NCI-H146 treated with DMSO at 0.1 percent for 48 hours (cell line): ENCODE results near the gene CAMKK2.
"Not testable (repeated sequence)": the region's sequence is repeated elsewhere in the genome, so short reads cannot be mapped to it uniquely, and the experiment has no call there.

Experiments used
- DNase-seq: peaks from one replicate; lab custom pipeline; 2025; ENCODE audit not compliant: unreplicated experiment; lab: John Stamatoyannopoulos, UW

Gene CAMKK2

GRCh38 chr12:121227294-121227693 is 69.2 kb downstream of the CAMKK2 start:
- peak; percentile 88 for DNase-seq

- DNase-seq: not testable (repeated sequence)
These were observed 69.6 kb downstream of the CAMKK2 start for GRCh38 chr12:121226871-121227270.

DNA sequence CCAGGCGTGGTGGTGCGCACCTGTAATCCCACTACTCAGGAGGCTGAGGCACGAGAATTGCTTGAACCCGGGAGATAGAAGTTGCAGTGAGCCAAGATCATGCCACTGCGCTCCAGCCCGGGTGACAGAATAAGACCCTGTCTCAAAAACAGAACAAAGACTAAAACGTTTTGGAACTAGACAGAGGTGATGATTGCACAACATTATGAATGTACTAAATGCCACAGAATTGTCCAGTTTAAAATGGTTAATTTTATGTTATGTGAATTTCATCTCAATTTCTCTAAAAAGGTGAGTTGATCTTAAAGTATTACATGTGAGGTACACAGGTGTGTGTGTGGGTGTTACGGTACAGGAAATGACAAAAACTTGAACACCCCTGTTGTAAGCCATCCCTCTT is 70.1 kb downstream of the CAMKK2 start:
- no peak for DNase-seq

DNA sequence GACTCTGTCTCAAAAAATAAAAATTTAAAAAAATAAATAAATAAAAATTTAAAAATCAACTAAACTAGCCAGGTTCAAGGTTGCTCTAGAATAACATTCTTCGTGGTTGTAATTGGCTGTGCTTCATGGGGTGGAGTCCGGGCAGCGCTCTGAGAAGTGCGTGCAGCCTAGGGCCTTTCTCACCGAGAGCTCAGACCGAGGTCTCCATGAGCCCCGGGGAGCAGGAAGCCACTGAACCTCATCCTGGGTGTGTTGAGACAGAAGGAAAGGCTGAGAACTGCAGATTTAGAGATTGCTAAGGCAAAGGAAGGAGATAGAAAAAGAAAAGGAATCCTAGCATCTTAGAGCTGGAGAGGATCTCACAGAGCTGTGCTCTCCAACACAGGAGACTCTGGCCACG is 71.9 kb downstream of the CAMKK2 start:
- DNase-seq: no peak

- no peak for DNase-seq
These were observed 72.9 kb downstream of the CAMKK2 start for GRCh38 chr12:121223292-121224285.

DNA sequence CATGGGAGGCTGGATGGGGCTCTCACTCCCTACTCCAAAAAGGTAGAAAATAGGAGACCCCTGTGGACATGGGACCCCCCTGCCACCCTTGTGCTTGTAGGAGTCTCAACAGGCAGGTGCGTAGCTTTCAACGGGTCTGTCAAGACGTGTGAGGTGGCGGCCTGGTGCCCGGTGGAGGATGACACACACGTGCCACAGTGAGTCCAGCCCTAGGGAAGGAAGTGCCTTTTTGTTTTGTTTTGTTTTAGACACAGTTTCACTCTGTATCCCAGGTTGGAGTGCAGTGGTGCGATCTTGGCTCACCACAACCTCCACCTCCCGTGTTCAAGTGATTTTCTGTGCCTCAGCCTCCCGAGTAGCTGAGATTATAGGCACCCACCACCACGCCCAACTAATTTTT is 73.7 kb downstream of the CAMKK2 start:
- DNase-seq: no peak

- DNase-seq: no peak
These were observed 77.0 kb downstream of the CAMKK2 start for GRCh38 chr12:121219353-121219986.

- no peak for DNase-seq
These were observed 77.7 kb downstream of the CAMKK2 start for GRCh38 chr12:121218588-121219352.

DNA sequence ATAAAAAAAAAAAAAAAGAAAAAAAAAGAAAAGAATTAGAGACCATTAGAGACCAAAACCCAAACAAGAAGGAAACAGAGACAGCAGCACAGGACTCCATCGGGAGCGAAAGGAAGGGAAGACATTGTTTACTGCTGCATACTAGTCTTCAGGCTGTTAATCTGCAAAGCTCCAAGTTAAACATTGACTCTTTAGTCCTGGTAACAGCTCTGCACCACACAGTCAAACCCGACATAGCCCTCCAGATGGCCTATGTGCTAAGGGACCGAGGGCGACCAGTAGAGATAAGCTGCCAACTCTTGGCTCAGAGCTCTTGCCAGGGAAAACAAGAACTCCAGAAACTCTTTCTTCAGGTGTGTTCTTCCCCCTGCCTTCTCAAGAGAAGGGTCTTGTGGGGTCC is 78.7 kb downstream of the CAMKK2 start:
- DNase-seq: no peak

DNA sequence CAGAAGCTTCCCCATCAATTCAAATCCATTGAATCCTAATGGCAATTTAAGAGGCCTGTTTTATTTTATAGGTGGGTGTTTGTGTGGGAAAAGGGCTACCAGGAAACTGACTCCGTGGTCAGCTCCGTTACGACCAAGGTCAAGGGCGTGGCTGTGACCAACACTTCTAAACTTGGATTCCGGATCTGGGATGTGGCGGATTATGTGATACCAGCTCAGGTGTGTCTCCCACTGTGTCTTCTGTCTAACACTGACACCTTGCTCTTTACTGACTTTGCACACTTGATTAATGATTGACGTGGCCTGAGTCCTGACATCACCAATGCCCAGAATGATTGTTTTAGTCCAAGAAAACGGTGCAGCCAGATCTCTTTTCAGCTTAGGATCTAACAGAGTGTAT is 79.4 kb downstream of the CAMKK2 start:
- no peak for DNase-seq

- DNase-seq: no peak
These were observed 80.4 kb downstream of the CAMKK2 start for GRCh38 chr12:121216102-121216501.

DNA sequence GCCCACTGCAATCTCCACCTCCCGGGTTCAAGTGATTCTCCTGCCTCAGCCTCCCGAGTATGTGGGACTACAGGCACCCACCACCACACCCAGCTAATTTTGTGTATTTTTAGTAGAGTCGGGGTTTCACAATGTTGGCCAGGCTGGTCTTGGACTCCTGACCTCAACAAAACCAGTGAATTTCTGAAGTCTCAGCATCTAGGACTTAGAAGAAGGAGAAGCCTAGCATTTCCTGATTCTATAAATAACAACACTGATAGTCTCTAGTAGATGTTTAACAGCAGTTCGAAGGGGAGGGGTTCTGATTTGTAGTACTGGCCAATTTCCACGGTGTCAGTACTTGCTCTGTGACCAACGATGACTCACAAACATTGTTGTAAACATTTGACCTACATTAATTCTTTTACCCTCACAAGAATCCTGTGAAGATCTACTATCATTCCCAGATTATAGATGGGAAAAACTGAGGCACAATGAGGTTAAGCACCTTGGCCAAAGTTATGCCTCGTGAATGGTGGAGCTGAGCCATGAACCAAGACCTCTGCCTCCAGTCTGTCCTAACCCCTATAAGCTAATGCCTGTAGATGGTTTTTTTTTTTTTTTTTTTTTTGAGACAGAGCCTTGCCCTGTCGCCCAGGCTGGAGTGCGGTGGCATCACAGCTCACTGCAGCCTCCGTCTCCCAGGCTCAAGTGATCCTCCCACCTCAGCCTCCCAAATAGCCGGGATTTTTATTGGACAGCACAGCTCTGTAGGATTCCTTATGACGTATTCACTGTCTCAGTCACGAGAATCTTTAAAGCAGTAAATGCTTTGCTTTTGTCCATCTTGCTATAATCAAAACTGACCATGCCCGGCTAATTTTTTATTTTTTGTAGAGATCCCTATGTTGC is 81.4 kb downstream of the CAMKK2 start:
- no peak for DNase-seq

GRCh38 chr12:121214166-121214777 is 82.2 kb downstream of the CAMKK2 start:
- no peak for DNase-seq

DNA sequence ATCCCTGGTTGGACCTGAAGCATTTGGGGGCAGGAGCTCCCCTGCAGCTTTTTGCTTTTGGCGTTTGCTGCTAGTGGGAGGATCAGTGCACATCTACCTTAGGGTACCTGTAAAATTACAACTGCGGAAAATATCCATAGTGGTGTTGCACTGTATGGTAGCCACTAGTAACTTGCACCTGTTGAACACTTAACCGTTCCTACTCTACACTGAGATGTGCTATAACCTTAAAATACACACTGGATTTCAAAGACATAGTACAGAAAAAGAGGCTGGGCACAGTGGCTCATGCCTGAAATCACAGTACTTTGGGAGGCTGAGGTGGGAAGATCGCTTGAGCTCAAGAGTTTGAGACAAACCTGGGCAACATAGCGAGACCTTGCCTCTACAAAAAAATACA is 83.6 kb downstream of the CAMKK2 start:
- DNase-seq: no peak

DNA sequence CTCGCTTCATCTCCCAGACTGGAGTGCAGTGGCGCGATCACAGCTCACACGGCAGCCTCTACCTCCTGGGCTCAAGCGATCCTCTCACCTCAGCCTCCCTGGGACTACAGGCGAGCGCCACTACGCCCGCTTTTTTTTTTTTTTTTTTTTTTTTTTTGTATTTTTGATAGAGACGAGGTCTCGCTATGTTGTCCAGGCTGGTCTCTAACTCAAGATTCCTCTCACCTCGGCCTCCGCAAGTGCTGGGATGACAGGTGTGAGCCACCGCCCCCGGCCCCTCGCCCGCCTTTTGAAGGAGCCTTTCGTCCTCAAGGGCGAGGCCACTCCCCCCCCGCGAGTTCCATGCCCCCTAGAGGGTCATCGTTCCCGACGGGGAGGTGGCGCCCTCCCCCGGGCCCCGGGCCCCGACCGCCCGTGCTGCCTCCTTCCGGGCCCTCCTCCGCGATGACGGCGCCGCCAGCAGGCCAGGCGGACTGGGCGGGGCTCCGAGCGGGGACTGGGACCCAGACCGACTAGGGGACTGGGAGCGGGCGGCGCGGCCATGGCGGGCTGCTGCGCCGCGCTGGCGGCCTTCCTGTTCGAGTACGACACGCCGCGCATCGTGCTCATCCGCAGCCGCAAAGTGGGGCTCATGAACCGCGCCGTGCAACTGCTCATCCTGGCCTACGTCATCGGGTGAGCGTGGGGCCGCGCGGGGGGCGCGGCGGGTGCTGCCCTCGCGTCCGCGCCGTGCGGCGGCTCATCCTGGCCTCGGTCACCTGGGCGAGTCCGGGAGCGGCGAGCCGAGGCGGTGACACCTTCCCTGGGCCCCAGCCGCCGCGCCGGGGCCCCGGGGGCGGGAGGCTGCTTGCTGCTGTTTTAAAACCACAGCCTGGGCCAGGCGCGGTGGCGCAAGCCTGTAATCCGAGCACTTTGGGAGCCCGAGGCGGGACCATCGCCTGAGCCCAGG is 86.6 kb downstream of the CAMKK2 start, which contains the start of gene P2RX4:
Gene P2RX4 (plus strand): TSS at position 506 of the 949 bp plus-strand sequence. CDS start 36 bp downstream, at position 542.
- DNase-seq: peak; percentile 62

GRCh38 chr12:121209221-121209620 is 87.3 kb downstream of the CAMKK2 start:
- DNase-seq: no peak

DNA sequence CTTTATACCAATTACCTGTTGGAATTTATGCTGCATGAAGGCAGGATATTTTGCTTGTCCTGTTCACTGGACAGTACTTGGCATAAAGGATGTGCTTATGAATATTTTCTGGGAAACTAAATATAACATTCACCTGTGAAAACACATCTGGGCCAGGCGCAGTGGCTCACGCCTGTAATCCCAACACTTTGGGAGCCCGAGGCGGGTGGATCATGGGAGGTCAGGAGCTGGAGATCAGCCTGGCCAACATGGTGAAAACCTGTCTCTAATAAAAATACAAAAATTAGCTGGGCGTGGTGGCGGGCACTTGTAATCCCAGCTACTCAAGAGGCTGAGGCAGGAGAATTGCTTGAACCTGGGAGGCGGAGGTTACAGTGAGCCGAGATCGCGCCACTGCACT is 87.9 kb downstream of the CAMKK2 start:
- not testable (repeated sequence) for DNase-seq

DNA sequence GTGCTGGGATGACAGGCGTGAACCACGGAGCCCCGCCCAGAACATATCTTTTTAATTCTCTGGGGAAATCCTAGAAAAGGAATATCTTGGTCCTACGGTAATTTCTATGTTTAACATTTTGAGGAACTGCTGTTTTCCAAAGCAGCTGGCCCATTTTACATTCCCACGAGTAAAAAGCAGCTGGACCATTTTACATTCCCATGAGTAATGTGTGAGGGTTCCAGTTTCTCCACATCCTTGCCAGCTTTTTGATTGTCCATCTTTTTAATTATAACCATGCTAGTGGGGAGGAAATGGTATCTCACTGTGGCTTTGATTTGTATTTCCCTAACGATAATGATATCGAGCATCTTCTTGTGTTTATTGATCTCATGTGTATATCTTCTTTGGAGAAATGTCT is 91.0 kb downstream of the CAMKK2 start:
- no peak for DNase-seq

DNA sequence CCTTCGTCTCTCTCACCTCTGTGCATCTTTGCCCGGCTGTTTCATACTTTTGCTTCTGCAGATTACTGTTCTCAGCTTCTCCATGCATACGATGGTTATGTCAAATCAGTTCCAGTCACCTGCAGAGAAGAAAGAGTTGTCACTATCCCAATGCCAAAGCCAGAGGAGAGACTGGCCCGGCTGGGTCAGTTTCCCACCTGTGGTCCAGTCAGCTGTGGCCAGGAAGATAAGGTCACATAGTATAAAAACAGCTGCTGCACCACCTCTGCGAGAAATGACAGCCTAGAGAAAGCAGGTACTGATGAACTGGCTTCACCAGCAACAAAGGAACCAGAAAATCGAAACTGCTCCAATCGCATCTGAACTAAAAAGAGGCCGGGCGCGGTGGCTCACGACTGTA is 93.0 kb downstream of the CAMKK2 start:
- no peak for DNase-seq
